SU-DHL-6 (cell line): Measurements from ENCODE around the gene ZNF516.

Experiments
- H2AFZ ChIP-seq: fragments of 200-600 bp; sonication (generic); 2 replicates; pipeline ENCODE4 v1.6.1; 2014; ENCODE audit warnings: low read depth, mild to moderate bottlenecking, moderate library complexity, mixed read lengths, antibody characterized with exemption, low read length; ENCODE audit not compliant: severe bottlenecking
- H3F3A ChIP-seq: fragments of 200-600 bp; shearing (Covaris generic); 2 replicates; pipeline ENCODE4 v1.6.0; 2016; ENCODE audit warnings: antibody characterized with exemption, mild to moderate bottlenecking; ENCODE audit not compliant: insufficient read depth
- H3K27ac ChIP-seq: fragments of 200-600 bp; sonication (generic); 2 replicates; pipeline ENCODE4 v1.5.1; 2016; ENCODE audit warnings: low read depth, mild to moderate bottlenecking, low read length, moderate library complexity, mixed read lengths
- H3K27me3 ChIP-seq: fragments of 200-600 bp; sonication (generic), shearing (Covaris generic); 2 replicates; pipeline ENCODE4 v1.6.0; 2014; ENCODE audit warnings: mild to moderate bottlenecking, low read length
- H3K36me3 ChIP-seq: fragments of 200-600 bp; sonication (generic); 2 replicates; pipeline ENCODE4 v1.6.1; 2014; ENCODE audit warnings: mild to moderate bottlenecking, low read length, mixed read lengths
- H3K4me2 ChIP-seq: fragments of 300-600, 200-600 bp; shearing (Covaris generic), sonication (generic); 2 replicates; pipeline ENCODE4 v1.6.0; 2014; ENCODE audit warnings: low read length, low read depth, mild to moderate bottlenecking; ENCODE audit not compliant: poor library complexity, severe bottlenecking
- H3K4me3 ChIP-seq: fragments of 200-600 bp; sonication (generic); 2 replicates; pipeline ENCODE4 v1.5.1; 2014; ENCODE audit warnings: antibody characterized with exemption, low read length, mild to moderate bottlenecking, mixed read lengths; ENCODE audit not compliant: insufficient read depth, poor library complexity, severe bottlenecking
- H3K79me2 ChIP-seq: fragments of 200-600 bp; sonication (generic); 2 replicates; pipeline ENCODE4 v1.6.1; 2014; ENCODE audit warnings: mild to moderate bottlenecking, low read length, moderate library complexity; ENCODE audit not compliant: insufficient read depth
- H3K9ac ChIP-seq: fragments of 200-600 bp; sonication (generic); 2 replicates; pipeline ENCODE4 v1.7.0; 2014; ENCODE audit warnings: mild to moderate bottlenecking, low read length
- H3K9me2 ChIP-seq: fragments of 200-600 bp; sonication (generic); replicated peaks from 2 replicates; pipeline ENCODE4 v1.6.1; 2014; ENCODE audit warnings: low read length; ENCODE audit not compliant: insufficient read depth
- H3K9me3 ChIP-seq: fragments of 200-600 bp; sonication (generic); 2 replicates; pipeline ENCODE4 v1.6.1; 2014; ENCODE audit warnings: low read length, mixed read lengths; ENCODE audit not compliant: insufficient read depth
- H4K20me1 ChIP-seq: fragments of 200-600 bp; sonication (generic); 2 replicates; pipeline ENCODE4 v1.6.1; 2014; ENCODE audit warnings: low read depth, mild to moderate bottlenecking, antibody characterized with exemption, low read length, moderate library complexity, mixed read lengths
- CTCF ChIP-seq: fragments of 200-600 bp; sonication (generic); IDR thresholded peaks from one replicate; pipeline ENCODE4 v1.5.1; 2017; ENCODE audit warnings: antibody characterized with exemption, mild to moderate bottlenecking, low read length, moderate library complexity; ENCODE audit not compliant: insufficient read depth, poor library complexity, severe bottlenecking
- EZH2phosphoT487 ChIP-seq: fragments of 200-600 bp; sonication (generic), shearing (Covaris generic); conservative IDR thresholded peaks from 2 replicates; pipeline ENCODE4 v1.6.1; 2018; ENCODE audit warnings: mild to moderate bottlenecking, antibody characterized with exemption, low read length, moderate library complexity, mixed read lengths

The ZNF516 gene

GRCh38 chr18:76391038-76391437, 104.0 kb downstream of the ZNF516 start:
- H3K79me2 ChIP-seq, result peaks cover 60% of the 10 kb centered on the region
- H3K4me2 ChIP-seq, result no peak overlapping the region
- H3K9ac ChIP-seq, result no peak overlapping the region
- H3F3A ChIP-seq, result no peaks in the 10 kb centered on the region
- H3K27me3 ChIP-seq, result no peaks in the 10 kb centered on the region
- no peak overlapping the region for H3K27ac ChIP-seq
- H3K36me3 ChIP-seq, result no peaks in the 10 kb centered on the region
- H4K20me1 ChIP-seq, result no peaks in the 10 kb centered on the region; the same call in 1 of the 2 replicates
- H2AFZ ChIP-seq, result no peak overlapping the region
- no peaks in the 10 kb centered on the region for H3K9me3 ChIP-seq
- TF ChIP-seq CTCF (no peak), EZH2phosphoT487 (no peak)
- no peak overlapping the region for H3K4me3 ChIP-seq
- no peaks in the 10 kb centered on the region for H3K9me2 ChIP-seq

- Histone ChIP-seq H3K4me3 (no peak overlapping the region), H3K79me2 (peaks cover 65% of the 10 kb centered on the region), H3K27me3 (no peaks in the 10 kb centered on the region), H3K9ac (no peak overlapping the region), H2AFZ (no peak overlapping the region), H3F3A (no peaks in the 10 kb centered on the region), H3K36me3 (no peaks in the 10 kb centered on the region), H3K27ac (no peak overlapping the region), H3K4me2 (no peak overlapping the region), H3K9me3 (no peaks in the 10 kb centered on the region), H4K20me1 (no peaks in the 10 kb centered on the region; the same call in 1 of the 2 replicates), H3K9me2 (no peaks in the 10 kb centered on the region)
- TF ChIP-seq CTCF (no peak), EZH2phosphoT487 (no peak)
Observed at GRCh38 chr18:76390452-76391035, 104.5 kb downstream of the ZNF516 start.

- no peak overlapping the region for H2AFZ ChIP-seq
- no peaks in the 10 kb centered on the region for H3K9me3 ChIP-seq
- H3F3A ChIP-seq, result no peaks in the 10 kb centered on the region
- H3K4me3 ChIP-seq, result no peak overlapping the region
- no peak overlapping the region for H3K9ac ChIP-seq
- no peaks in the 10 kb centered on the region; the same call in 1 of the 2 replicates for H4K20me1 ChIP-seq
- H3K36me3 ChIP-seq, result no peaks in the 10 kb centered on the region
- peaks cover 71% of the 10 kb centered on the region for H3K79me2 ChIP-seq
- no peak overlapping the region for H3K4me2 ChIP-seq
- H3K9me2 ChIP-seq, result no peaks in the 10 kb centered on the region
- H3K27me3 ChIP-seq, result no peaks in the 10 kb centered on the region
- no peak overlapping the region for H3K27ac ChIP-seq
- TF ChIP-seq CTCF, result no peak
- TF ChIP-seq EZH2phosphoT487, result no peak
Observed at GRCh38 chr18:76389716-76390115, 105.3 kb downstream of the ZNF516 start.
